MM.1S (cell line): Measurements from ENCODE around the gene PIK3IP1.

Experiments
- EZH2 ChIP-seq: fragments of 300-600 bp; sonication (generic); optimal IDR thresholded peaks from 2 replicates; pipeline ENCODE3; 2017; ENCODE audit warnings: low read depth, mild to moderate bottlenecking, antibody characterized with exemption, low read length, mixed read lengths
- EZH2phosphoT487 ChIP-seq: fragments of 300-600 bp; sonication (generic); IDR thresholded peaks from 2 replicates; pipeline ENCODE4 v1.6.1; 2018; ENCODE audit warnings: antibody characterized with exemption, low read length
- TF ChIP-seq, protein P1 (sequence below): fragments of 300-600 bp; sonication (generic); IDR thresholded peaks from 2 replicates; pipeline ENCODE4 v1.5.1; 2016; ENCODE audit warnings: antibody characterized with exemption, low read length, mixed read lengths

DNA sequence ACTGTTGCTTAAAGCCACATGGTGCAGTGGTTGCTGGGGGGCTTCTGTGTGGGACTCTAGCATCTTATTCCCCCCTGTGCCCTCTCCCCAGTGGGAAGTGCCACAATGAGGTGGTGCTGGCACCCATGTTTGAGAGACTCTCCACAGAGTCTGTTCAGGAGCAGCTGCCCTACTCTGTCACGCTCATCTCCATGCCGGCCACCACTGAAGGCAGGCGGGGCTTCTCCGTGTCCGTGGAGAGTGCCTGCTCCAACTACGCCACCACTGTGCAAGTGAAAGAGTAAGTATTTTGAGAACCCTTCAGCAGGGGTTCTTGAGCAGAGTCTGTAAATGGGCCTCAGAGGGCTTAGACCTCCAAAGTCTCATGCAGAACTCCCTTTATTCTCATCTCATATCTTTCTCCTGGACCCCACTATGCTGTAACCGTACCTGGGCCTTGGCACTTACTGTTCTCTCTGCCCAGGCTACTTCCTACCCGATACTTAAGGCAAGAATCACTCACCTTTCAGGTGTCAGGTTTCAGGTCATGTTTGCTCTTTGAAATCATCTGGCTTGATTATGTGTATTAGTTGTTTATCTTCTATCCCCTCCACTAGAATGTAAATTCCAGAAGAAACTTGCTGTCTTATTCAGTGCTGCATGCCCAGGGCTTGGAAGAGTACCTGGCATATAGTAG, 32.4 kb downstream of the PIK3IP1 start:
- TF ChIP-seq, protein P1, sequence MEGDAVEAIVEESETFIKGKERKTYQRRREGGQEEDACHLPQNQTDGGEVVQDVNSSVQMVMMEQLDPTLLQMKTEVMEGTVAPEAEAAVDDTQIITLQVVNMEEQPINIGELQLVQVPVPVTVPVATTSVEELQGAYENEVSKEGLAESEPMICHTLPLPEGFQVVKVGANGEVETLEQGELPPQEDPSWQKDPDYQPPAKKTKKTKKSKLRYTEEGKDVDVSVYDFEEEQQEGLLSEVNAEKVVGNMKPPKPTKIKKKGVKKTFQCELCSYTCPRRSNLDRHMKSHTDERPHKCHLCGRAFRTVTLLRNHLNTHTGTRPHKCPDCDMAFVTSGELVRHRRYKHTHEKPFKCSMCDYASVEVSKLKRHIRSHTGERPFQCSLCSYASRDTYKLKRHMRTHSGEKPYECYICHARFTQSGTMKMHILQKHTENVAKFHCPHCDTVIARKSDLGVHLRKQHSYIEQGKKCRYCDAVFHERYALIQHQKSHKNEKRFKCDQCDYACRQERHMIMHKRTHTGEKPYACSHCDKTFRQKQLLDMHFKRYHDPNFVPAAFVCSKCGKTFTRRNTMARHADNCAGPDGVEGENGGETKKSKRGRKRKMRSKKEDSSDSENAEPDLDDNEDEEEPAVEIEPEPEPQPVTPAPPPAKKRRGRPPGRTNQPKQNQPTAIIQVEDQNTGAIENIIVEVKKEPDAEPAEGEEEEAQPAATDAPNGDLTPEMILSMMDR, result no peak
- TF ChIP-seq EZH2 (no peak), EZH2phosphoT487 (no peak)
